HEK293 (cell line): Measurements from ENCODE around the gene LRFN3.

Experiments used
- ELK4 ChIP-seq: IDR thresholded peaks from 2 replicates; pipeline ENCODE4 v1.6.1; 2011; ENCODE audit warnings: mild to moderate bottlenecking, low read depth, low read length, borderline replicate concordance
- GLIS2 ChIP-seq: fragments of 450-650 bp; formaldehyde crosslinking; IDR thresholded peaks from 2 replicates; pipeline ENCODE4 v1.5.1; 2016; ENCODE audit warnings: missing biosample characterization, missing genetic modification characterization
- KLF9 ChIP-seq: fragments of 450-650 bp; formaldehyde crosslinking; IDR thresholded peaks from 2 replicates; pipeline ENCODE4 v1.5.1; 2016; ENCODE audit warnings: missing biosample characterization, missing genetic modification characterization, low read depth
- SALL2 ChIP-seq: fragments of 450-650 bp; formaldehyde crosslinking; IDR thresholded peaks from 2 replicates; pipeline ENCODE4 v1.5.0; 2017; ENCODE audit warnings: missing biosample characterization, mild to moderate bottlenecking, missing genetic modification characterization, borderline replicate concordance
- SCRT1 ChIP-seq: fragments of 450-650 bp; formaldehyde crosslinking; IDR thresholded peaks from 2 replicates; pipeline ENCODE4 v1.5.1; 2016; ENCODE audit warnings: missing biosample characterization, missing genetic modification characterization, borderline replicate concordance
- SP3 ChIP-seq: fragments of 450-650 bp; formaldehyde crosslinking; IDR thresholded peaks from 2 replicates; pipeline ENCODE4 v1.5.1; 2016; ENCODE audit warnings: missing biosample characterization, missing genetic modification characterization
- TRIM28 ChIP-seq: IDR thresholded peaks from 2 replicates; pipeline ENCODE4 v1.6.1; 2011; ENCODE audit warnings: low read length, control low read depth, borderline replicate concordance
- ZBTB8A ChIP-seq: fragments of 450-650 bp; formaldehyde crosslinking; IDR thresholded peaks from 2 replicates; pipeline ENCODE4 v1.5.1; 2016; ENCODE audit warnings: missing biosample characterization, missing genetic modification characterization
- ZFHX2 ChIP-seq: fragments of 450-650 bp; formaldehyde crosslinking; conservative IDR thresholded peaks from 2 replicates; pipeline ENCODE4 v1.5.1; 2016; ENCODE audit warnings: missing biosample characterization, missing genetic modification characterization
- ZIC2 ChIP-seq: fragments of 450-650 bp; formaldehyde crosslinking; IDR thresholded peaks from 2 replicates; pipeline ENCODE4 v1.5.1; 2016; ENCODE audit warnings: missing biosample characterization, missing genetic modification characterization
- ZNF274 ChIP-seq, 2 experiments: fragments of 200-500 bp in 1 of 2; fragments of 450-650 bp in 1 of 2; sonication (Bioruptor generic) in 1 of 2; formaldehyde crosslinking in 1 of 2; IDR thresholded peaks; 2 replicates each; pipeline versions ENCODE4 v1.5.1 to v1.6.1; 2014 to 2016; ENCODE audit warnings: borderline replicate concordance in 1 of 2, inconsistent platforms in 1 of 2, low read length in 1 of 2, missing biosample characterization in 1 of 2, missing genetic modification characterization in 1 of 2
- ZNF433 ChIP-seq: fragments of 450-650 bp; formaldehyde crosslinking; IDR thresholded peaks from 2 replicates; pipeline ENCODE4 v1.5.1; 2016; ENCODE audit warnings: missing biosample characterization, missing genetic modification characterization, low read depth
- ZNF473 ChIP-seq: fragments of 450-650 bp; formaldehyde crosslinking; IDR thresholded peaks from 2 replicates; pipeline ENCODE4 v1.5.1; 2017; ENCODE audit warnings: missing biosample characterization, missing genetic modification characterization
- ZNF510 ChIP-seq: fragments of 450-650 bp; formaldehyde crosslinking; IDR thresholded peaks from 2 replicates; pipeline ENCODE4 v1.5.1; 2018; ENCODE audit warnings: mild to moderate bottlenecking, missing genetic modification characterization, missing biosample characterization; ENCODE audit not compliant: insufficient replicate concordance
- ZNF513 ChIP-seq: fragments of 450-650 bp; IDR thresholded peaks from 2 replicates; pipeline ENCODE4 v1.5.1; 2018; ENCODE audit warnings: missing biosample characterization, missing genetic modification characterization
- ZNF548 ChIP-seq: fragments of 450-650 bp; formaldehyde crosslinking; IDR thresholded peaks from 2 replicates; pipeline ENCODE4 v1.5.1; 2016; ENCODE audit warnings: missing biosample characterization, missing genetic modification characterization
- ZNF639 ChIP-seq: fragments of 450-650 bp; formaldehyde crosslinking; IDR thresholded peaks from 2 replicates; pipeline ENCODE4 v1.5.1; 2016; ENCODE audit warnings: missing biosample characterization, missing genetic modification characterization
- ZNF843 ChIP-seq: fragments of 450-650 bp; formaldehyde crosslinking; IDR thresholded peaks from 2 replicates; pipeline ENCODE4 v1.5.1; 2016; ENCODE audit warnings: missing biosample characterization, missing genetic modification characterization
- TF ChIP-seq, protein P1 (sequence below): fragments of 450-650 bp; formaldehyde crosslinking; IDR thresholded peaks from 2 replicates; pipeline ENCODE4 v1.5.1; 2016; ENCODE audit warnings: missing biosample characterization, missing genetic modification characterization
- TF ChIP-seq, protein P2 (sequence below): fragments of 450-650 bp; formaldehyde crosslinking; IDR thresholded peaks from 2 replicates; pipeline ENCODE4 v1.5.1; 2017; ENCODE audit warnings: missing biosample characterization, missing genetic modification characterization
- TF ChIP-seq, protein P3 (sequence below): fragments of 450-650 bp; formaldehyde crosslinking; IDR thresholded peaks from 2 replicates; pipeline ENCODE4 v1.5.1; 2016; ENCODE audit warnings: missing biosample characterization, missing genetic modification characterization
- TF ChIP-seq, protein P4 (sequence below): fragments of 450-650 bp; formaldehyde crosslinking; IDR thresholded peaks from 2 replicates; pipeline ENCODE4 v1.5.1; 2016; ENCODE audit warnings: missing biosample characterization, missing genetic modification characterization

Gene LRFN3

DNA sequence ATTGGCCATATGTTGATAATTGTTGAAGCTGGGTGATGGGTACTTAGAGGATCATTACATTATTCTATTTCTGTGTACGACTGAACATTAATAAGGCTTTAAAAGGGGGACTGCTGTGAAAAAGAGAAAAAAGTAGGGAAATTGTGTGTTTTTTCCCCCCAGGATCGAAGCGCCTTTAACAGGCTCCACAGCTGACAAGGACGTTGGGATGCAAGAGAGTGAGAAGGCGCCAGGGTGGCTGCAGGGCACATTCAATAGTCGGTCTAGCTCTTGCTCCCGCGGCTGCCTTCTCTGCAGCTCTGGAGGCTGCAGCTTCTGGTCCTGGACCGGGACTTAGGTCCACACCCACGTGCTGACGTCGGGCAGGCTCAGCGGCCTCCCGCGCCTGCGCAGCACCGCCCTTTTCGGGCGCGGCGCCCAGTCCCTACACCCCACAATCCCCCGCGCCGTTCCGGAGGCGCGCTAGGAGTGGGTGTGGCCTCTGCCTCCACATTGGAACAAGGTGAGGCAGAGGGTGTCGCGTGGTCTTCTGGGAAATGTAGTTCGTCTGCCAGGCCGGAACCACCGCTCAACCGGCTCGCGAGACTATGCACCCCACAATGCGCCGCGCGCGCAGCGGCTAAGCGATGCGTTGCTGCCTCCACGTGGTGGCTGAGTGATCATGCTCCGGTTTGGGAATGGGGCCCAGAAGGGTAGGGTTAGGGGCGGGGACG is 4.9 kb upstream of the LRFN3 start (continued):
- TF ChIP-seq ZNF639 (tag by site-specific recombination) (peak; percentile 81; the same call in 1 of the 2 replicates), GLIS2 (tag by site-specific recombination) (peak; percentile 73), SCRT1 (tag by site-specific recombination) (no peak), ZNF433 (tag by site-specific recombination) (no peak), ZNF473 (tag by site-specific recombination) (no peak), KLF9 (tag by site-specific recombination) (peak; percentile 100), ZFHX2 (peak; percentile 98), ZNF274 (IDR thresholded peaks at IDR 0.05; ENCODE audit: low read length) (no peak), ZNF274 (tag by site-specific recombination; IDR thresholded peaks at IDR 0.05; ENCODE audit: borderline replicate concordance) (no peak), ZBTB8A (tag by site-specific recombination) (peak; percentile 100), ZNF513 (tag by site-specific recombination) (no peak), ZNF548 (tag by site-specific recombination) (peak; percentile 96), TRIM28 (no peak; the same call in 1 of the 2 replicates), ZIC2 (peak; percentile 29; the same call in 1 of the 2 replicates), ZNF843 (tag by site-specific recombination) (peak; percentile 72; the same call in 1 of the 2 replicates), ZNF510 (tag by site-specific recombination) (no peak), SP3 (tag by site-specific recombination) (peak; percentile 100), SALL2 (tag by site-specific recombination) (no peak), ELK4 (peak; percentile 68; the same call in 1 of the 2 replicates)
- TF ChIP-seq, protein P1, sequence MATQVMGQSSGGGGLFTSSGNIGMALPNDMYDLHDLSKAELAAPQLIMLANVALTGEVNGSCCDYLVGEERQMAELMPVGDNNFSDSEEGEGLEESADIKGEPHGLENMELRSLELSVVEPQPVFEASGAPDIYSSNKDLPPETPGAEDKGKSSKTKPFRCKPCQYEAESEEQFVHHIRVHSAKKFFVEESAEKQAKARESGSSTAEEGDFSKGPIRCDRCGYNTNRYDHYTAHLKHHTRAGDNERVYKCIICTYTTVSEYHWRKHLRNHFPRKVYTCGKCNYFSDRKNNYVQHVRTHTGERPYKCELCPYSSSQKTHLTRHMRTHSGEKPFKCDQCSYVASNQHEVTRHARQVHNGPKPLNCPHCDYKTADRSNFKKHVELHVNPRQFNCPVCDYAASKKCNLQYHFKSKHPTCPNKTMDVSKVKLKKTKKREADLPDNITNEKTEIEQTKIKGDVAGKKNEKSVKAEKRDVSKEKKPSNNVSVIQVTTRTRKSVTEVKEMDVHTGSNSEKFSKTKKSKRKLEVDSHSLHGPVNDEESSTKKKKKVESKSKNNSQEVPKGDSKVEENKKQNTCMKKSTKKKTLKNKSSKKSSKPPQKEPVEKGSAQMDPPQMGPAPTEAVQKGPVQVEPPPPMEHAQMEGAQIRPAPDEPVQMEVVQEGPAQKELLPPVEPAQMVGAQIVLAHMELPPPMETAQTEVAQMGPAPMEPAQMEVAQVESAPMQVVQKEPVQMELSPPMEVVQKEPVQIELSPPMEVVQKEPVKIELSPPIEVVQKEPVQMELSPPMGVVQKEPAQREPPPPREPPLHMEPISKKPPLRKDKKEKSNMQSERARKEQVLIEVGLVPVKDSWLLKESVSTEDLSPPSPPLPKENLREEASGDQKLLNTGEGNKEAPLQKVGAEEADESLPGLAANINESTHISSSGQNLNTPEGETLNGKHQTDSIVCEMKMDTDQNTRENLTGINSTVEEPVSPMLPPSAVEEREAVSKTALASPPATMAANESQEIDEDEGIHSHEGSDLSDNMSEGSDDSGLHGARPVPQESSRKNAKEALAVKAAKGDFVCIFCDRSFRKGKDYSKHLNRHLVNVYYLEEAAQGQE (tag by site-specific recombination): peak; percentile 16; the same call in 1 of the 2 replicates
- TF ChIP-seq, protein P2, sequence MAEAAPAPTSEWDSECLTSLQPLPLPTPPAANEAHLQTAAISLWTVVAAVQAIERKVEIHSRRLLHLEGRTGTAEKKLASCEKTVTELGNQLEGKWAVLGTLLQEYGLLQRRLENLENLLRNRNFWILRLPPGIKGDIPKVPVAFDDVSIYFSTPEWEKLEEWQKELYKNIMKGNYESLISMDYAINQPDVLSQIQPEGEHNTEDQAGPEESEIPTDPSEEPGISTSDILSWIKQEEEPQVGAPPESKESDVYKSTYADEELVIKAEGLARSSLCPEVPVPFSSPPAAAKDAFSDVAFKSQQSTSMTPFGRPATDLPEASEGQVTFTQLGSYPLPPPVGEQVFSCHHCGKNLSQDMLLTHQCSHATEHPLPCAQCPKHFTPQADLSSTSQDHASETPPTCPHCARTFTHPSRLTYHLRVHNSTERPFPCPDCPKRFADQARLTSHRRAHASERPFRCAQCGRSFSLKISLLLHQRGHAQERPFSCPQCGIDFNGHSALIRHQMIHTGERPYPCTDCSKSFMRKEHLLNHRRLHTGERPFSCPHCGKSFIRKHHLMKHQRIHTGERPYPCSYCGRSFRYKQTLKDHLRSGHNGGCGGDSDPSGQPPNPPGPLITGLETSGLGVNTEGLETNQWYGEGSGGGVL (tag by site-specific recombination): no peak
- TF ChIP-seq, protein P3, sequence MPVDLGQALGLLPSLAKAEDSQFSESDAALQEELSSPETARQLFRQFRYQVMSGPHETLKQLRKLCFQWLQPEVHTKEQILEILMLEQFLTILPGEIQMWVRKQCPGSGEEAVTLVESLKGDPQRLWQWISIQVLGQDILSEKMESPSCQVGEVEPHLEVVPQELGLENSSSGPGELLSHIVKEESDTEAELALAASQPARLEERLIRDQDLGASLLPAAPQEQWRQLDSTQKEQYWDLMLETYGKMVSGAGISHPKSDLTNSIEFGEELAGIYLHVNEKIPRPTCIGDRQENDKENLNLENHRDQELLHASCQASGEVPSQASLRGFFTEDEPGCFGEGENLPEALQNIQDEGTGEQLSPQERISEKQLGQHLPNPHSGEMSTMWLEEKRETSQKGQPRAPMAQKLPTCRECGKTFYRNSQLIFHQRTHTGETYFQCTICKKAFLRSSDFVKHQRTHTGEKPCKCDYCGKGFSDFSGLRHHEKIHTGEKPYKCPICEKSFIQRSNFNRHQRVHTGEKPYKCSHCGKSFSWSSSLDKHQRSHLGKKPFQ (tag by site-specific recombination): no peak
- TF ChIP-seq, protein P4, sequence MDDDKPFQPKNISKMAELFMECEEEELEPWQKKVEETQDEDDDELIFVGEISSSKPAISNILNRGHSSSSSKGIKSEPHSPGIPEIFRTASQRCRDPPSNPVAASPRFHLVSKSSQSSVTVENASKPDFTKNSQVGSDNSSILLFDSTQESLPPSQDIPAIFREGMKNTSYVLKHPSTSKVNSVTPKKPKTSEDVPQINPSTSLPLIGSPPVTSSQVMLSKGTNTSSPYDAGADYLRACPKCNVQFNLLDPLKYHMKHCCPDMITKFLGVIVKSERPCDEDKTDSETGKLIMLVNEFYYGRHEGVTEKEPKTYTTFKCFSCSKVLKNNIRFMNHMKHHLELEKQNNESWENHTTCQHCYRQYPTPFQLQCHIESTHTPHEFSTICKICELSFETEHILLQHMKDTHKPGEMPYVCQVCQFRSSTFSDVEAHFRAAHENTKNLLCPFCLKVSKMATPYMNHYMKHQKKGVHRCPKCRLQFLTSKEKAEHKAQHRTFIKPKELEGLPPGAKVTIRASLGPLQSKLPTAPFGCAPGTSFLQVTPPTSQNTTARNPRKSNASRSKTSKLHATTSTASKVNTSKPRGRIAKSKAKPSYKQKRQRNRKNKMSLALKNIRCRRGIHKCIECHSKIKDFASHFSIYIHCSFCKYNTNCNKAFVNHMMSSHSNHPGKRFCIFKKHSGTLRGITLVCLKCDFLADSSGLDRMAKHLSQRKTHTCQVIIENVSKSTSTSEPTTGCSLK (tag by site-specific recombination): no peak
- TF ChIP-seq, all 188 proteins: peak for 64
